K562 (cell line): ENCODE measurements around the gene LMAN2L.

Experiments used
- CEBPZ ChIP-seq: fragments of 150-350 bp; IDR thresholded peaks from 2 replicates; pipeline ENCODE4 v1.6.1; 2014; ENCODE audit warnings: low read depth, mild to moderate bottlenecking, low read length, borderline replicate concordance
- CTCF ChIP-seq, 3 experiments: IDR thresholded peaks in 2 of 3; conservative IDR thresholded peaks in 1 of 3; 2 replicates each; pipeline ENCODE4 v1.5.1; 2011 to 2012; ENCODE audit warnings: low read length in 3 of 3, mild to moderate bottlenecking in 3 of 3, control low read depth in 2 of 3, improper control_type of control experiment in 1 of 3, inconsistent platforms in 1 of 3, low read depth in 1 of 3, mixed read lengths in 1 of 3, moderate library complexity in 1 of 3; ENCODE audit not compliant: insufficient read depth in 2 of 3
- ELF1 ChIP-seq: fragments of 200-800 bp; sonication (Bioruptor generic); IDR thresholded peaks from 2 replicates; pipeline ENCODE4 v1.6.1; 2016; ENCODE audit warnings: missing genetic modification characterization, missing compliant biosample characterization
- KDM1A ChIP-seq, 2 experiments: fragments of 450-650 bp; IDR thresholded peaks; 2 replicates each; pipeline ENCODE4 v1.6.1; 2016; ENCODE audit warnings: mild to moderate bottlenecking in 2 of 2
- POLR2AphosphoS5 ChIP-seq: IDR thresholded peaks from 2 replicates; pipeline ENCODE4 v1.6.1; 2011; ENCODE audit warnings: mild to moderate bottlenecking, low read depth, low read length, moderate library complexity; ENCODE audit not compliant: control insufficient read depth, insufficient read depth
- REST ChIP-seq, 2 experiments: fragments of 450-650 bp; formaldehyde crosslinking in 1 of 2; IDR thresholded peaks; 2 replicates each; pipeline versions ENCODE4 v1.4.0 to v1.6.1; 2014 to 2020; ENCODE audit warnings: mild to moderate bottlenecking in 2 of 2, borderline replicate concordance in 1 of 2, low read depth in 1 of 2
- ZKSCAN1 ChIP-seq: fragments of 150-350 bp; IDR thresholded peaks from 2 replicates; pipeline ENCODE4 v1.6.1; 2016; ENCODE audit warnings: low read depth, low read length

- TF ChIP-seq ZKSCAN1 (no peak), REST (IDR thresholded peaks at IDR 0.05; ENCODE audit: borderline replicate concordance) (no peak), REST (CRISPR knock-in tag; IDR thresholded peaks at IDR 0.05; ENCODE audit: low read depth) (no peak), CEBPZ (no peak), KDM1A (IDR thresholded peaks at IDR 0.05) (no peak), POLR2AphosphoS5 (no peak), ELF1 (tag) (no peak), CTCF (IDR thresholded peaks at IDR 0.05 in 2 of 3, conservative IDR thresholded peaks at IDR 0.05 in 1 of 3; ENCODE audit: insufficient read depth in 2 of 3, low read depth in 1 of 3, low read length in 3 of 3) (no peak)
These were observed 11.9 kb upstream of the LMAN2L start for GRCh38 chr2:96751800-96752199.
